Dedifferentiated amniotic fluid mesenchymal stem cell (primary cell): ENCODE data around the gene STIM1.
"Not testable (repeated sequence)": the region's sequence is repeated elsewhere in the genome, so short reads cannot be mapped to it uniquely, and the experiment has no call there.

Source experiments
- DNase-seq: peaks from one replicate; pipeline ENCODE4 v3.0.0-alpha.2; 2016; ENCODE audit errors: extremely low spot score

STIM1 gene

GRCh38 chr11:3885855-3886254 is 30.4 kb downstream of the STIM1 start:
- DNase-seq = no peak

DNA sequence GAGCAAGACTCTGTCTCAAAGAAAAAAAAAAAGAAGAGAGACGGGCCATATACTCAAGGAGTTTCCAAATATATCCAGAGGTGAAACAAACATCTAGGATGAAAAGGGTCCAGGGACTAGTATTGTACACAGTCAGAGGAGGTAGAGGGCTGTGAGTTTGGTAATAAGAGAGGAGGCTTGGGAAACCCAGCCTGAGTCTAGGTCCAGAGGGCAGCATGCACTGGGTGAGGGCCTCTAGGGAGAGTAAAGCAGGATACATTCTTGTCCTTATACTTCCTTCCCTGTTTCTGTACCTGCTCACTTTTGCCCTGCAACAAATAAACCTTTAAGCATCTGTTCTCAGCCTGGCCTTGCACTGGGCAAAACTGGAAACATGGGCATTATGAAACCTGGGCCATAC is 31.5 kb downstream of the STIM1 start:
- DNase-seq = no peak

GRCh38 chr11:3888876-3889275 is 33.4 kb downstream of the STIM1 start:
- no peak for DNase-seq

- DNase-seq = no peak
Observed at GRCh38 chr11:3890014-3890413, 34.5 kb downstream of the STIM1 start.

DNA sequence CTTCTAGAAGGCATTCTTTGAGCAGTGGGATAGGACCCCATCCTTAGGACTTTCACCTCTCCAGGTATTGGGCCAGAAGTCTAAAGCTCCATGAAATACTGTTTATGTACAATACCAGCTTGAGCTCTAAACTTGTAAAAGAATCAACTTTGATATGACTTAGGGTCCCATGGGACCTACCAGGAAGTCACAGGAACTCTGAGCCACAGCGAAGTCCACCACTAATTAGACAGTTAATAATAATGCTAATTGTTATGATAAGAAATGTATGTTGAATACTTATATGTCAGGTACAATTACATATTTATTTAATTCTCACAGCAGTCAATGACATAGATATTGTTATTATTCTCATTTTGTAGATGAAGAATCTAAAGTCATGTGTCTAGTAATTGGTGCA is 35.3 kb downstream of the STIM1 start:
- no peak for DNase-seq

GRCh38 chr11:3891751-3892150 is 36.3 kb downstream of the STIM1 start:
- no peak for DNase-seq

DNA sequence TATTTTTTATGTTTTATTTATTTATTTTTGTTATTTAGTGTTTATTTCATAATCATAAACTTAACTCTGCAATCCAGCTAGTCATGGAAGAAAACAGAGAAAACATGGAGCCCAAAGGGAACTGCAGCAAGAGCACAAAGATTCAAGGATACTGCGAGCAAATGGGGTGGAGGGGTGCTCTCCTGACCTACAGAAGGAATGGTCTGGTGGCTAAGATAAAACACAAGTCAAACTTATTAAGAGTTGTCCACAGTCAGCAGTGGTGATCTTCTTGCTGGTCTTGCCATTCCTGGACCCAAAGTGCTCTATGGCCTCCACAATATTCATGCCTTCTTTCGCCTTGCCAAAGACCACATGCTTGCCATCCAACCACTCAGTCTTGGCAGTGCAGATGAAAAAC is 36.7 kb downstream of the STIM1 start:
- DNase-seq = no peak

DNA sequence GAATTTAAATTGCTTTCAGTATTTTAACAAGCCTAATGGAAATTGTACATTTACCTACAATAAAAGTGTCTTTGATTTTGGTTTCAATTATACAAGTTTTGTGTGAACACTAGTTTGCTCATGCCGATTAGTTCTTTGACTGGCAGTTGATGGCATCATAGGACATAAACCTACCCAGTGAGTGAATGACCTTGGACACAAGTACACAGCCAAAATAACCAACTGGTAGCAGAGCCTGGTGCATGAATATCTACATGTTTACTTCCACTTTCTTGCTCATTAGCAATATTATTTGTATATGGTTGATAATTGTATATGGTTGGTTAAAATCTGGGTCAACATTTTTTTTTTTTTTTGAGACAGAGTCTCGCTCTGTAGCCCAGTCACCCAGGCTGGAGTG is 37.8 kb downstream of the STIM1 start:
- no peak for DNase-seq

GRCh38 chr11:3894128-3894731 is 38.8 kb downstream of the STIM1 start:
- no peak for DNase-seq

DNA sequence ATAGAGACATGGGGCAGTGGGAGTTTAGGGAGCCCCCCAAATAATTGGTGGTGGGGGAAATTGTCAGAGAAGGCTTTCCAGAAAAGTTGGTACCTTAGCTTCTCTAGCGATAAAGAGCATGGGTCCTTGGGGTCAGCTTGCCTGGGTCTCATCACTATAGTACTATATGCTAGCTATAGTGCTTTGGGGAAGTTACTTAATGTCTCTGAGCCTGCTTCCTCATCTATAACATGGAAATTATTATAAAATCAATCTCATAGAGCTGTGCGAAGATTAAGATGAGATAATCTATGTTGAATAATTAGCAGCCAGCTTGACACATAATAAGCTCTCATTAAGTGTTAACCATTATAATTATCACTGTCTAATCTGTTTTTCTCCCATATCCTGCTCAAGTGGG is 41.2 kb downstream of the STIM1 start:
- DNase-seq = no peak

DNA sequence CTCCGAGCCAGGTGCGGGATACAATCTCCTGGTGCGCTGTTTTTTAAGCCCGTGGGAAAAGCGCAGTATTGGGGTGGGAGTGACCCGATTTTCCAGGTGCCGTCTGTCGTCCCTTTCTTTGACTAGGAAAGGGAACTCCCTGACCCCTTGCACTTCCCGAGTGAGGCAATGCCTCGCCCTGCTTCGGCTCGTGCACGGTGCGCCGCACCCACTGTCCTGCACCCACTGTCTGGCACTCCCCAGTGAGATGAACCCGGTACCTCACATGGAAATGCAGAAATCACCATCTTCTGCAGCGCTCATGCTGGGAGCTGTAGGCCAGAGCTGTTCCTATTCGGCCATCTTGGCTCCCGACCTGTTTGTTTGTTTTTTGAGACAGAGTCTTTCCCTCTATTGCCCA is 44.8 kb downstream of the STIM1 start:
- not testable (repeated sequence) for DNase-seq

DNA sequence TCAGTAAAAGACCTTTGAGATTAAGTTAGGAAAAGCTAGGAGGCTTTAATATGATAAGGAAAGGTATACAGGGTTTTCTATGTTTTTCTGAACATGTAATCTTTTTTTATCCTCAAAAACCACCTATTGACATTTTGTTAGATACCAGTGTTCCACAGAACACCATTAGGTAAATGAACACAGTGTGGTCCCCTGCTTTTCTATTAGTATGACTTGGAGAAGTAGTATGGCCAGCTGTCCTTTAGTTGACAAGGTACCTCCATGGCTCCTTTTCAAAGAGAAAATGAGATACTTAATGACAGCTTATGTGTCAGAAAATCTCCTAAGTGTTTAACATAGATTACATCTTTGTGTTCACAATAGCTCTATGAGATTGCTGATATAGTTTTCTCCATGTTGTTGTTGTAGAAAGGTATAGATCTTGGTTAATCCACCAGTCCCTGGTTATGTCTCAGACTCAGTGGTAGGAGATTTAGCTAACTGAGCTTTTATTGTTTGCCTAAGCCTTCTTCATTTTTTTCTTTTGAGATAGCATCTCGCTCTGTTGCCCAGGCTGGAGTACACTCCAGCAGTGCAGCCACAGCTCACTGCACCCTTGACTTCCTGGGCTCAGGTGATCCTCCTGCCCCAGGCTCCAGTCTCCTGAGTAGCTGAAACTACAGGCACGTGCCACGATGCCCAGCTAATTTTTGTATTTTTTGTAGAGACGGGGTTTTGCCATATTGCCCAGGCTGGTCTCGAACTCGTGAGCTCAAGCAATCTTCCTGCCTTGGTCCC is 46.0 kb downstream of the STIM1 start:
- DNase-seq = no peak

DNA sequence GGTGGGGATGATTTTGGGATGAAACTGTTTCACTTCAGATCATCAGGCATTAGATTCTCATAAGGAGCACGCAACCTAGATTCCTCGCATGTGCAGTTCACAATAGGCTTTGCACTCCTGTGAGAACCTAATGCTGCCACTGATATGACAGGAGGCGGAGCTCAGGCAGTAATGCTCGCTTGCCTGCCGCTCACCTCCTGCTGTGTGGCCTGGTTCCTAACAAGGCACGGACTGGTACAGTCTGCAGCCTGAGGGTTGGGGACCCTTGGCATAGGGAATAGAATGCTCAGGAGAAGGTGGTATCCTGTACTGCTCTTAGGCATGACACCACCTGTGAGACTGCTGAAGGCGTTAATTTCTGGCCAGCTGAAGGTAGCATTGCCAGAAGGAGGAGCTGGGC is 47.0 kb downstream of the STIM1 start:
- DNase-seq = no peak

GRCh38 chr11:3903207-3903896 is 47.9 kb downstream of the STIM1 start:
- no peak for DNase-seq

DNA sequence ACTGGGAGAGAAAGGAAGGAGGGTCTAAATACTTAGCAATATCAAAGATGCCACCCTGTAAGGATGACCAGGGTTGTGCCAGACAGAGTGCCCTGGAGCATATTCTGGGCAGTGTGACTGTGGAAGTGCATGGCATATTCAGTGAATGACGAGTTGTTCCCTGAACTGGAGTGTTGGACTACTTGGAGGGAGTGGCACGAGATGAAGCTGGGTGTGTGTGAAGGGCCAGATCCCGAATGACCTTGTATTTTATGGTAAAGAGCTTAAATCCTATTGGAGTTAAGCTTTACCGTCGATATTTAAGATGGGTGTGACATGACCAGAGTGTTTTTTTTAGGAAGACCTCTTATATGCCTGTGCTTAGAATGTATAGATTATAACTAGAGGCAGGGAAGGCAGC is 48.8 kb downstream of the STIM1 start:
- no peak for DNase-seq

- DNase-seq = no peak
Observed at GRCh38 chr11:3905080-3905953, 49.9 kb downstream of the STIM1 start.

DNA sequence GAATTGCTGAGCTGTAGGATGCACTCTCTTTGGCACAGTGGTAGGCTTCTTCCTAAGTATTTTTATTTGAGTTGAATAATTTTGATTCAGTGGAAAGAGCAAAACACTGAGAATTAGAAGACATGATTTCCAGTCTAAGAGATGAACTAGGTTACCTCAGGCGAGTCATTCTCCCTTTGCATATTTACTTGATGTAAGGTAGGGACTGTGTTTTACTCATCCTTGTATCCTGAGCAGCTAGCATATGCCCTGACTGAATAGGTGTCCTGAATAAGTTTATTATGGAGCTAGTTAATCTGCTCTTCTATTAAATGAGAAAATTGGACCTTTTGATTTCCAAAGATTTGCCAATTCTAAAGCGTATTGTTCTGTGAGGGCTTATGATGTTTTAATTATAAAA is 50.7 kb downstream of the STIM1 start:
- DNase-seq = no peak

DNA sequence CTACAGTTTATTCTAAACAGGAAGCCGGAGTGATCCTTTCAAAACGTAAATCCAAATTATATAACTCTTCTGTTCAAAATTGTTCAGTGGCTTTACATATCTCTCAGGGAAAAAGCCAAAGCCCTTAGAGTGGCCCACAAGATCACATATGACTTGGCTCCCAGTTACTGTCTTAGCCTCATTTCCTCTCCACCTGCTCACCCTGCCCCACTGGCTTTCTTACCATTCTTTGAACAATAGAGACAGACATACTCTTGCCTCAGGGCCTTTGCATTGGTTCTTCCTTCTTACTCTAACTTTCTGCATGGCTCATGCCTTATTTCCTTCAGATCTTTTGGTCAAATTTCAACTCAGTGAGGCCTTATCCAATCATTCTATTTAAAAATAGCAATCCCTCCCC is 52.1 kb downstream of the STIM1 start:
- DNase-seq = no peak

DNA sequence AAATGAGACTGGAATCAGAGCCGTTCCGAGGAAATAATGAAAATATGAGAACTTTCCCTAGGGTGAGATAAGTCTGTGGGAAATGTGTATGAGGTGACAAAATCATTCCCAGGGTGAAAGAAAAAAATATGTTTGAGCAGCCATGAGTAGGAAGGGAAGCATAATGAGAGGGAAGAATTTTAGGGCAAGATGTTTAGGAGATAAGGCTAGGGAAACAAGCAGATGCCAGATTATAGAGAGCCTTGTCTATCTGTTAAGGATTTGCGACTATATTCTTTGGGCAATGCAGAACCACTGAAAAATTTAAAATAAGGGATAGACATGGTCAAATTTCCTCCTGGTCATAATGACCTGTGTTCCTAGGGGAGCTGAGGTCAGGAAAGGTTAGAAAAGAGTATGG is 54.4 kb downstream of the STIM1 start:
- no peak for DNase-seq

DNA sequence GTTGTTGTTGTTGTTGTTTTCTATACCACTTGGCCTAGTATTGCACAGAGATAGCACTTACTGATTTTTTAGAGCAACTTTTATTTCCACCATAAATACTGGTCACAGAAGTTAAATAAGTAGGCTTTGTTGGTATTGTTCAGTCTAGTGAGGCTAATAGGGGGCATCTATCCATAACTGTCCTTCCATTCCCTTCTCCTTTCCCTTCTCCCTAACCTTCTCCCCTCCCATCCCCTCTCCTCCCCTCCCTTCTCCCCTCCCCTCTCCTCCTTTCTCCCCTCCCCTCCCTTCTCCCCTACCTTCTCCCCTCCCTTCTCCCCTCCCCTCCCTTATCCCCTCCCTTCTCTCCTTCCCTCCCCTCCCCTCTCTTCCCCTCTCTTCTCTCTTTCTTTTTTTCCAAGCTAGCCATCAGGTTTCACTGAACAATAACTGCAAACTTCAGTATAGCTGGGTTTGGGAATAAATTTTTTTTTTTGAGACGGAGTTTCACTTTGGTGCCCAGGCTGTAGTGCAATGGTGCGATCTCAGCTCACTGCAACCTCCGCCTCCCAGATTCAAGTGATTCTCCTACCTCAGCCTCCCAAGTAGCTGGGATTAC is 56.5 kb downstream of the STIM1 start:
- DNase-seq = no peak

GRCh38 chr11:3913921-3914320 is 58.5 kb downstream of the STIM1 start:
- no peak for DNase-seq

GRCh38 chr11:3914805-3915204 is 59.3 kb downstream of the STIM1 start:
- DNase-seq = no peak
